ENCODE data around the gene PRDM16.

DNA sequence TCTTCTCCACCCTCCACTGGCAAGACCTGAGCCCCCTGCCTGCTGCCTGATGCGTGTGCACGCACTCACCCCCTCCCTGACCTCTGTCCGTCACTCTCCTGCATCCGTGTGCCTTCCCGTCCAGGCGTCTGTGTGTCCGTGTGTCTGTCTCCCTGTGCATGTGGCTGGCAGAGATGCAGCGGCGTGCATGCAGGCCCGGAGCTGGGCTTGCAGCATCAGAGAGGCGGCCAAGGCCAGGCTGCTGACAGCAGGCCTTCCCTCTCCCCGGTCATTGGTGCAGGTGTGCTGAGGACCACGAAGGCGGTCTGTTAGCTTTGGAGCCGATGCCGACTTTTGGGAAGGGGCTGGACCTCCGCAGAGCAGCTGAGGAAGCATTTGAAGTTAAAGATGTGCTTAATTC, 362.7 kb downstream of the PRDM16 start:
- TF ChIP-seq, protein P1, sequence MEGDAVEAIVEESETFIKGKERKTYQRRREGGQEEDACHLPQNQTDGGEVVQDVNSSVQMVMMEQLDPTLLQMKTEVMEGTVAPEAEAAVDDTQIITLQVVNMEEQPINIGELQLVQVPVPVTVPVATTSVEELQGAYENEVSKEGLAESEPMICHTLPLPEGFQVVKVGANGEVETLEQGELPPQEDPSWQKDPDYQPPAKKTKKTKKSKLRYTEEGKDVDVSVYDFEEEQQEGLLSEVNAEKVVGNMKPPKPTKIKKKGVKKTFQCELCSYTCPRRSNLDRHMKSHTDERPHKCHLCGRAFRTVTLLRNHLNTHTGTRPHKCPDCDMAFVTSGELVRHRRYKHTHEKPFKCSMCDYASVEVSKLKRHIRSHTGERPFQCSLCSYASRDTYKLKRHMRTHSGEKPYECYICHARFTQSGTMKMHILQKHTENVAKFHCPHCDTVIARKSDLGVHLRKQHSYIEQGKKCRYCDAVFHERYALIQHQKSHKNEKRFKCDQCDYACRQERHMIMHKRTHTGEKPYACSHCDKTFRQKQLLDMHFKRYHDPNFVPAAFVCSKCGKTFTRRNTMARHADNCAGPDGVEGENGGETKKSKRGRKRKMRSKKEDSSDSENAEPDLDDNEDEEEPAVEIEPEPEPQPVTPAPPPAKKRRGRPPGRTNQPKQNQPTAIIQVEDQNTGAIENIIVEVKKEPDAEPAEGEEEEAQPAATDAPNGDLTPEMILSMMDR (IDR thresholded peaks at IDR 0.05): no peak
- TF ChIP-seq, protein P2, sequence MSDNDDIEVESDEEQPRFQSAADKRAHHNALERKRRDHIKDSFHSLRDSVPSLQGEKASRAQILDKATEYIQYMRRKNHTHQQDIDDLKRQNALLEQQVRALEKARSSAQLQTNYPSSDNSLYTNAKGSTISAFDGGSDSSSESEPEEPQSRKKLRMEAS (IDR thresholded peaks at IDR 0.05; ENCODE audit: low read depth): no peak
- TF ChIP-seq EP300 (IDR thresholded peaks at IDR 0.05; ENCODE audit: borderline replicate concordance in 1 of 2, low read depth in 1 of 2, low read length in 1 of 2): no peak
- no peak for TF ChIP-seq GATA2 (CRISPR knock-in tag; IDR thresholded peaks at IDR 0.05)
- TF ChIP-seq, protein P3, sequence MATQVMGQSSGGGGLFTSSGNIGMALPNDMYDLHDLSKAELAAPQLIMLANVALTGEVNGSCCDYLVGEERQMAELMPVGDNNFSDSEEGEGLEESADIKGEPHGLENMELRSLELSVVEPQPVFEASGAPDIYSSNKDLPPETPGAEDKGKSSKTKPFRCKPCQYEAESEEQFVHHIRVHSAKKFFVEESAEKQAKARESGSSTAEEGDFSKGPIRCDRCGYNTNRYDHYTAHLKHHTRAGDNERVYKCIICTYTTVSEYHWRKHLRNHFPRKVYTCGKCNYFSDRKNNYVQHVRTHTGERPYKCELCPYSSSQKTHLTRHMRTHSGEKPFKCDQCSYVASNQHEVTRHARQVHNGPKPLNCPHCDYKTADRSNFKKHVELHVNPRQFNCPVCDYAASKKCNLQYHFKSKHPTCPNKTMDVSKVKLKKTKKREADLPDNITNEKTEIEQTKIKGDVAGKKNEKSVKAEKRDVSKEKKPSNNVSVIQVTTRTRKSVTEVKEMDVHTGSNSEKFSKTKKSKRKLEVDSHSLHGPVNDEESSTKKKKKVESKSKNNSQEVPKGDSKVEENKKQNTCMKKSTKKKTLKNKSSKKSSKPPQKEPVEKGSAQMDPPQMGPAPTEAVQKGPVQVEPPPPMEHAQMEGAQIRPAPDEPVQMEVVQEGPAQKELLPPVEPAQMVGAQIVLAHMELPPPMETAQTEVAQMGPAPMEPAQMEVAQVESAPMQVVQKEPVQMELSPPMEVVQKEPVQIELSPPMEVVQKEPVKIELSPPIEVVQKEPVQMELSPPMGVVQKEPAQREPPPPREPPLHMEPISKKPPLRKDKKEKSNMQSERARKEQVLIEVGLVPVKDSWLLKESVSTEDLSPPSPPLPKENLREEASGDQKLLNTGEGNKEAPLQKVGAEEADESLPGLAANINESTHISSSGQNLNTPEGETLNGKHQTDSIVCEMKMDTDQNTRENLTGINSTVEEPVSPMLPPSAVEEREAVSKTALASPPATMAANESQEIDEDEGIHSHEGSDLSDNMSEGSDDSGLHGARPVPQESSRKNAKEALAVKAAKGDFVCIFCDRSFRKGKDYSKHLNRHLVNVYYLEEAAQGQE (IDR thresholded peaks at IDR 0.05; ENCODE audit: low read depth, low read length): no peak
- no peak for TF ChIP-seq FOXM1 (IDR thresholded peaks at IDR 0.05; ENCODE audit: low read depth)
- no peak for TF ChIP-seq RAD21 (IDR thresholded peaks at IDR 0.05; ENCODE audit: low read length)
- TF ChIP-seq, protein P4, sequence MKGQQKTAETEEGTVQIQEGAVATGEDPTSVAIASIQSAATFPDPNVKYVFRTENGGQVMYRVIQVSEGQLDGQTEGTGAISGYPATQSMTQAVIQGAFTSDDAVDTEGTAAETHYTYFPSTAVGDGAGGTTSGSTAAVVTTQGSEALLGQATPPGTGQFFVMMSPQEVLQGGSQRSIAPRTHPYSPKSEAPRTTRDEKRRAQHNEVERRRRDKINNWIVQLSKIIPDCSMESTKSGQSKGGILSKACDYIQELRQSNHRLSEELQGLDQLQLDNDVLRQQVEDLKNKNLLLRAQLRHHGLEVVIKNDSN (IDR thresholded peaks at IDR 0.05; ENCODE audit: borderline replicate concordance, low read depth): no peak
- TF ChIP-seq SIN3A (IDR thresholded peaks at IDR 0.05; ENCODE audit: borderline replicate concordance, low read depth, low read length): no peak
- no peak for TF ChIP-seq POLR2AphosphoS5 (IDR thresholded peaks at IDR 0.05; ENCODE audit: low read depth, low read length)
- no peak for TF ChIP-seq CHD2 (IDR thresholded peaks at IDR 0.05; ENCODE audit: low read length, partially characterized antibody)

All from SK-N-SH (cell line).